ENCODE measurements around the gene ZNF230.

The ZNF230 gene

GRCh38 chr19:43983544-43983911 lies 19.2 kb upstream of the ZNF230 start:
- in situ Hi-C loops (cut with HindIII; ENCODE audit: low sequenced_read_pairs): no loop called here
- no peak for DNase-seq (ENCODE audit: low read depth)
- H3K4me3 ChIP-seq (ENCODE audit: low read depth, low read length): peak overlapping the region; percentile 70
- TF ChIP-seq CTCF (IDR thresholded peaks at IDR 0.05; ENCODE audit: low read depth, low read length, missing control alignments): no peak

- in situ Hi-C loops (cut with HindIII; ENCODE audit: low sequenced_read_pairs): no loop called here
- peak within 1 kb of the TSS; percentile 70 for H3K4me3 ChIP-seq (ENCODE audit: low read depth, low read length)
- DNase-seq (ENCODE audit: low read depth): peak; percentile 97
- TF ChIP-seq CTCF (IDR thresholded peaks at IDR 0.05; ENCODE audit: low read depth, low read length, missing control alignments): no peak
Observed at GRCh38 chr19:43983912-43984686, 18.7 kb upstream of the ZNF230 start, which contains the start of gene ZNF155. Gene ZNF155 (plus strand): TSS chr19:43984188. CDS start chr19:43988544, 4,356 bp downstream.

GRCh38 chr19:43984687-43985000 lies 18.1 kb upstream of the ZNF230 start:
- H3K4me3 ChIP-seq (ENCODE audit: low read depth, low read length): peak overlapping the region; percentile 70
- in situ Hi-C loops (cut with HindIII; ENCODE audit: low sequenced_read_pairs): no loop called here
- no peak for TF ChIP-seq CTCF (IDR thresholded peaks at IDR 0.05; ENCODE audit: low read depth, low read length, missing control alignments)
- no peak for DNase-seq (ENCODE audit: low read depth)

GRCh38 chr19:43997631-43998290 lies 5.0 kb upstream of the ZNF230 start:
- DNase-seq (ENCODE audit: low read depth): no peak
- H3K4me3 ChIP-seq (ENCODE audit: low read depth, low read length): no peak overlapping the region
- no peak for TF ChIP-seq CTCF (IDR thresholded peaks at IDR 0.05; ENCODE audit: low read depth, low read length, missing control alignments)
- in situ Hi-C loops (cut with HindIII; ENCODE audit: low sequenced_read_pairs): no loop called here

GRCh38 chr19:44002212-44002565 lies 568 bp upstream of the ZNF230 start:
- no peak for DNase-seq (ENCODE audit: low read depth)
- in situ Hi-C loops (cut with HindIII; ENCODE audit: low sequenced_read_pairs): no loop called here
- no peak for TF ChIP-seq CTCF (IDR thresholded peaks at IDR 0.05; ENCODE audit: low read depth, low read length, missing control alignments)
- peak overlapping the region; percentile 94 for H3K4me3 ChIP-seq (ENCODE audit: low read depth, low read length)

- in situ Hi-C loops (cut with HindIII; ENCODE audit: low sequenced_read_pairs): no loop called here
- peak overlapping the region; percentile 94 for H3K4me3 ChIP-seq (ENCODE audit: low read depth, low read length)
- no peak for TF ChIP-seq CTCF (IDR thresholded peaks at IDR 0.05; ENCODE audit: low read depth, low read length, missing control alignments)
- DNase-seq (ENCODE audit: low read depth): no peak
Observed at GRCh38 chr19:44003461-44004009, 778 bp downstream of the ZNF230 start.

Data from astrocyte of the cerebellum (primary cell).